GM18519 (cell line): ENCODE measurements around the gene KRT8.

Experiments
- ATAC-seq: cut with Tn5 transposase; IDR thresholded peaks from one replicate; pipeline ENCODE4 v1.9.1; 2021; ENCODE audit warnings: mild to moderate bottlenecking, moderate library complexity; ENCODE audit not compliant: unreplicated experiment, low FRiP score

KRT8 gene

DNA sequence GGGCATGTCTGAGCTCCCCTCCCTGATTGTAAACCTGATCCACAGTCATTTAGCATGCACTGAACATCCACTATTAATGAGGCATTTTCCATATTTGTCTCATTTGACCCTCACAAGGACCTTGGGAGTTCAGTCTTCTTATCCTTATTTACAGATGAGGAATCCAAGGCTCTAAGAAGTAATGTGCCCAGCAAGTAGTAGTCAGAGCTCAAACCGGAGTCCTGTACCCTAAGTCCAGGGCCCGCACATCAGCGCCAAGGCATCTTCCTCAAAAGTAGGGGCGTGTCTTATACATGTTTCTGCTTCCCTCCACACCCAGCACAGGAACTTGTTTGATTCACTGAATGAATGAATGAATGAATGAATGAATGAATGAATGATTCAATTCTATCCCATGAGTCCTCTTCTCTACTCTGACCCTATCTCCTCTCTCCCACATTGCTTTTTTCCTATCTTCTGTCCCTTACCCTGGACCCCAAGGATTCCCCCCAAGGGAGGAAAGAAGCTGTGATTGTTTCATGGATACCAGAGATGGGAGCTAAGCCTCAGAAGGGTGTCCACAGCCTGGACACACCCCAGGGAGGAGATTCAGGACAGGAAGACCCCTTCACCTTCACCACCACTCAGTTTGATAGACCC lies 21.8 kb upstream of the KRT8 start:
- ATAC-seq = no peak

DNA sequence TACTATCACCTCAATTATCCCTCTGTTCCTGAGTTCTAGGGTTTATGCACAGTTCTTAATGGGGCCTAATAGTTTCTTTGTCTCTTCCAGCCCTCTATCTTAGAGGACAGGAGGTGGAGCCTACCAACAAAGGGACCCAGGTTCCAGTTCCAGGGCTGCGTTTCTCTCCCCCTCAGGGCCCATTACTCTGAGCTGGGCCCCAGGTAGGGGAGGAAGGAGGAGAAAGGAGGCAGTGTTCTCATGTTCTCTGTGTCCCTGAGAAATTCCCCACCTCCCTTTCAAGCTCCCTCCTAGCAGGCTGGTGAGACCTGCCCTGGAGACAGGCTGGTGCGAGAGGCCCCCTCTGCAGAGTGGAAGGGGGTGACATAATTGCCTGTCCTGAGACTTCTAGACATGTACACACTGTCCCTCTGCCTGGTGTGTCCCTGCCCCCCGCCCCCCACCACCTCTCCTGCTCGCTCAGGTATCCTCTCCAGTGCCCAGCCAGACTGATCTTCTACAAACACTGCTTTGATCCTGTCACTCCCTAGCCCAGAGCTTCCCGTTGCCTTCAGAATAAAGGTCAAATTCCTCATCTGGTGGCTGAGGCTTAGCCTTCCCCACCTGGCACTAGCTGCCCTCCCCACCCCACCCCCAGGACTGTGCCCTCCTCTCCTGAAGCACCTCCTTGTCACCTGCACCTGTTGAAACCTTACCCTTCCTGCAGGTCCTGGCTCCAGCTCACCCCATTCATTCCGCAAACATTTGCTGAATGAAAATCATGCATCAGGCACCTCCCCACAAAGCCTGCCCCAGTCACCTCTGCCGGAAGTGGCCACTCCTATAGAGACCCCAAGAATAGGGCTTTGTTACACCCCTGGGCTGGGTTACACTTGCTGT lies 21.1 kb upstream of the KRT8 start:
- no peak for ATAC-seq

DNA sequence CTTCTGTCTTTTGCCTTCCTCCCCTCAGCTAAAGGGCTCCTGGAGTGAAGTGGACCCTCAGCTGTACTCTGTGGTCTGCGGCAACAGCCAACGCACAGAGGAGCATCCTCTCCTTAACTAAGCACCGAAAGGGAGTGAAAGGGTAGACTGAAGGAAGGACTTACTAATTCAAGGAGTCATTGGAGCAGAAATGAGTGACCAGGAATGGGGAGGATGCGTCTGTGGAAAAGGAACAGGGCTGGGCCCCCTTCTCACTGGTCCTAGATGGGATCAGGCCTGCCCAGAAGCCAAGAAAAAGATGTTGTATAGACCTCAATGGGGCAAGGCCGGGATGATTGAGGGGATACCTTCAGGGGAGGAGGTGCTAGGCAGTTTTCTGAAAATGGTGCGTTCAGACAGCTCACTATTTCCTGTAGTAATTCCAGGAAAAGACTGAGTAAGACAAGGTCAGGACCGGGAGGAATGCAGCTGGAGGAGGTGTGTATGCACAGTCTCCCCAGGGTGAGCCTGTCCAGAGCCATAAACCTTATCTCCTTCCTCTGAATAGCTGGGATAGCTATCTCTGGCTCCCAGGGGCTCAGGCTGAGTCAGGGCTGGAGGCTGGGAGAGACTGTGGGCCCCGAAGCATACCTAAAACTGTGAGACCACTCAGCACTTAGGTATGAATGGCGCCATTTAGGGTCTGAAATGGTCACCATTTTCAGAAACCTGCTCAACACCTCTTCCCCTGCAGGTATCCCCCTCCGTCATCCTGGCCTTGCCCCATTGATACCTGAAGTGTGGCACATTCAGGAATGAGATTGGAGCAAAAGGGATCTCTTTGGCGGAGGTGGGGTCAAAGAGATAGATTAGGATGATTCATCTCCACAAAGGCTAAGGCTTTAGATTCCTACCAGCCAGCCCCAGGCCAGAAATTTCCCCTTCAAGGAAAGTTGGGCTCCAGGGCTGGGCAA lies 20.2 kb upstream of the KRT8 start:
- no peak for ATAC-seq

DNA sequence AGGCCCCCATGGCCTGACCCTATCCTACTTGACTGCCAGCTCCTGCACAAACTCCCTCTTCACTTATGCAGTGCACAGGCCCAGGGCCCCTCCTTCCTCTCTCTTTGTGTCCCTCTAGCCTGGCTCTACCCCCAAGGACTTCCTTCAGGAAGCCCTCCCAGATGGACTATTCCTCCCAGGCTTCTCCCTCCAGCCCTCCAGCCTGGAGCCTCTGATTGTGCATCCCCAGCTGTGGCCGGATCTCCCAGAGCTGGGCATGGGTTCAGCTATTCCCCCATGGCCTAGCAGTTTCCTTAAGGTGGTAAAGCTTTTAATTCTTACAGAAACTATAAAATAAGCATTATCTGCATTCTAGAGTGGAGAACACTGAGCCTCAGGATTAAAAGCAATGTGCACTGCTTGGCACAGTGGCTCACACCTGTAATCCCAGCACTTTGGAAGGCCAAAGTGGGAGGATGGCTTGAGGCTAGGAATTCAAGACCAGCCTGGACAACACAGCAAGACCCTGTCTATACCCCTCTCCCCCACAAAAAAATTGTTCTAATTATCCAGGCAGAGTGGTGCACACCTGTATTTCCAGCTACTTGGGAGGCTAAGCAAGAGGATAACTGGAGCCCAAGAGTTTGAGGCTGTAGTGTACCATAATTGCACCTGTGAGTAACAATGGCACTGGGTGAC lies 16.8 kb upstream of the KRT8 start:
- ATAC-seq = no peak

DNA sequence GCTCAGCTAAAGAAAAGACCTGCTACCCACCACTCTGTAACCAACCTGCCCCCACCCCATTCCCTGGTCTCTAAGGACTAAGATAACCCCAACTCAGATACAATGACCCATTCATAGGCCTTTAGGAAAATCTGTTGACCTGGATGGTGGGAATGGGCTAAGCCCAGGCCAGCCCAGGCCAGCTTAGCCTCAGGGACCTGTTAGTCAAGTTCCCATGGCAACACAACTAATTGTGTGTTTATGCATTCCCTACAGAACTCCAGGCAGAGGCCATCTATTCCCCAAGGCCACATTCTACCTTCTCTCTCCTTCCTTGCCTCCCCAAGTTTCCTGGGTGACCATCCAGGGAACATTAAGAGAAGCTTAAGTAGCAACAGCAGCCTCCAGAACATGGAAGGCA lies 16.1 kb upstream of the KRT8 start:
- no peak for ATAC-seq

DNA sequence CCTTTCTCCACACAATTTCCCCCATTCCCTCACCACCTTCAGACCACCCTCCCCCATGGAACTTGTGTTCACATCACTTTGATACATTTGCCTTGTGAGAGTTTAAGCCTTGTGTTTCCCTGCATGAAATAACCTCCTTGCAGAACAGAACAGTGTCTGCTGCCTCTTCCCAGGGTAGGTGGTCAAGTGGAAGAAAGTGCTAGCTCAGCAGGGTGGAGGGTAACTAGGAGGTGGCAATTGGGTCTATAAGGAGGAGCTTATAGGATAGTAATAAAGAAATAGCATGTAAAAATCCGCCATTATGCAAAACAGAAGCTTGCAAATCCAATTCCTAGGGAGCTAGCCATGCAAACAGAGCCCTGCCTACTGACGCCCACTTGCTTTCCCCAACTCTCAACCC lies 13.9 kb upstream of the KRT8 start:
- ATAC-seq = no peak

DNA sequence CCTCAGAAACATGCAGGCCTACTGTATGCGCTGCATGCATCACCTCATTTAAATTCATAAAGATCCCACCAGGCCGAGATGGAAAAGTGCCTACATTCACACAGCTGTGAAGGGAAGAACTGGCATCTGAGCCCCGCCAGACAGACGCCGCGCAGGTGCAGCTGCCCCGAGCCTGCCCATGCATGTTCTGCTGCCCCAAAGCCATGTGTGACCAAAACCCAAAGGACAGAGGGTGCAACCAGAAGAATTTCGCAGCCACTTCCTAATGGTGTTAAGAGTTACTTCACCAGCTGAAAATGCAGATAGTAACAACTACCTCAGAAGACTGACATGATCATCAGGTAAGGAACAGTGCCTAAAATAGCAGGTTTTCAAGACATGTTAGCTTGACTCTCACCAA lies 13.5 kb upstream of the KRT8 start:
- ATAC-seq = no peak

DNA sequence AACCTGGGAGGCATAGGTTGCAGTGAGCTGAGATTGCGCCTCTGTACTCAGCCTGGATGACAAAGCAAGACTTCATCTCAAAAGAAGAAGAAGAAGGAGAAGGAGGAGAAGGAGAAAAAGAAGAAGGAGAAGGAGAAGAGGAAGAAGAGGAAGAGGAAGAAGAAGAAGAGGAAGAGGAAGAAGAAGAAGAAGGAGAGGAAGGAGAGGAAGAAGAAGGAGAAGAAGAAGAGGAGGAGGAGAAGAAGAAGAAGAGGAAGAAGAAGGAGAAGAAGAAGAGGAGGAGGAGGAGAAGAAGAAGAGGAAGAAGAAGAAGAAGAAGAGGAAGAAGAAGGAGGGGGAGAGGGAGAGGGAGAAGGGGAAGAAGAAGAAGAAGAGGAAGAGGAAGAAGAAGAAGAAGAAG lies 12.9 kb upstream of the KRT8 start:
- ATAC-seq = no peak

DNA sequence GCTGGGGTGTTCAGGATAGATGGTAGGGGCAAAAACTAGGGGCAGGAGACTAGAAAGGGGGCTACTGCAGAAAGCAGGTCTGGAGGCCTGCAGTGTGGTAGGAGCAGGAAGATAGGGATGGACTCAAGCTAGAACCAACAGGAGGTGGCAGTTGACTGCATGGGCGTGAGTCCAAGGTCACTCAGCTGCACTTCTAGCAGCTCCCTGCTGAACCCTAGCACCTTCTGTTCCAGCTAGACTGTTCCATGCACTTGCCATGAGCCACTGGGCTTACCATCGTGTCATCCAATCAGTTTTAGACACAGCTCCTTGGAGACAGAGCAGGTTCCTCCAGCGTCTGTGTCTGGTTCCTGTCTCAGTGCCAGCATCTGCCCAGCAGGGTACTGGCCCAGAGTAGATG lies 11.3 kb upstream of the KRT8 start:
- ATAC-seq = no peak

DNA sequence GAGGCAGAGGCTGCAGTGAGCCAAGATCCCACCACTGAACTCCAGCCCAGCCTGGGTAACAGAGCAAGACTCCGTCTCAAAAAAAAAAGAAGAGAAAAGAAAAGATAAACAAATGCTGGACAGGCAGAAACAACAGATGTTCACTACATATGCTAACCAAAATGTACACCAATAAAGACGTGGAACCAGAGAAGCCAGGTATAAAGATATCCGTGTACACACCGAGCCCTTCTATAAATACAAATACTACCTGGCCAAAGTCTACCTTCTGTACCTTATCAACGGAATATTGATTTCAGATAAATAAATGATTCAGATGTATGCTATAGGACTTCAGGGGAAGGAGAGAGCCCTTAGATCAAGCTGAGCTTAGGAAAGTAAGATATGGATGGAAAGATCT lies 10.8 kb upstream of the KRT8 start:
- ATAC-seq = no peak

DNA sequence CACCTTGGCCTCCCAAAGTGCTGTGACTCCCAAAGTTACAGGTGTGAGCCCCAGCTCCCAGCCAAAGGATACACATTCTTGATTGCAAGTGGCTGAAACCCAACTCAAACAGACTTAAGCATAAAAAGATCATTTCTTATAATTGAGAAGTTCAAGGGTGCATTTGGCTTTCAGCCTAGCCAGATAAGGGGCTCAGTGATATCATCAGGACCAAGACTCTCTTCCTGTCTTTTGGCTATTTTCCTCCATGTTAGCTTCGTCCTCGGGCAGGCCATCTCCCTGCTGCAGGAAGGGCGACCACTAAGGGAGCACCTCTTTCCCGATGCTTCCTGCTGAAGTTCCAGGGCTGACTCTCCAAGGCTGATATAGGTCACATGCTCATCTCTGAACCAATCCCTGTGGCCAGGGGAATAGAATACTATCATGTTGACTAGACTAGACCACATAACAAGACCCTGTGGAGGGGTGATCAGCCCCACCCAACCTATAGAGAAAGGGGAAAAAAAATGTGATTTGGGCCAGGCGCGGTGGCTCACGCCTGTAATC lies 9.8 kb upstream of the KRT8 start:
- no peak for ATAC-seq

DNA sequence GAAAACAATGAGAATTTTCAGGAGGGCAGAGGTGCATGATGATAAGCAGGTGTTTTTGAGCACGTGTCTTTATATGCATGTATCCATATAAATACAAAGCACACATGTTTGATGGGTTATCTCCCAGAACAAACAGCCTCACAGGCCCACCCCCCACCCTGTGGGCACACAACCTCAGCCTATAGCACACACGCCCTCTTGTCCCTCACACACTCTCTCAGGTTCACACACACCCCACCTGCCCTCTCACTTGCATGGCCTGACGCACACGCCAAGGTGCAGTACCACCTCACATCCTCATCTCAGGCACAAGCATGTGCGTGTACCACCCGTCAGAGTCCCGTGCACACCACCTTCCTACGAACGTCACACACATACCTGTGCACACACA lies 8.6 kb upstream of the KRT8 start:
- ATAC-seq = no peak

DNA sequence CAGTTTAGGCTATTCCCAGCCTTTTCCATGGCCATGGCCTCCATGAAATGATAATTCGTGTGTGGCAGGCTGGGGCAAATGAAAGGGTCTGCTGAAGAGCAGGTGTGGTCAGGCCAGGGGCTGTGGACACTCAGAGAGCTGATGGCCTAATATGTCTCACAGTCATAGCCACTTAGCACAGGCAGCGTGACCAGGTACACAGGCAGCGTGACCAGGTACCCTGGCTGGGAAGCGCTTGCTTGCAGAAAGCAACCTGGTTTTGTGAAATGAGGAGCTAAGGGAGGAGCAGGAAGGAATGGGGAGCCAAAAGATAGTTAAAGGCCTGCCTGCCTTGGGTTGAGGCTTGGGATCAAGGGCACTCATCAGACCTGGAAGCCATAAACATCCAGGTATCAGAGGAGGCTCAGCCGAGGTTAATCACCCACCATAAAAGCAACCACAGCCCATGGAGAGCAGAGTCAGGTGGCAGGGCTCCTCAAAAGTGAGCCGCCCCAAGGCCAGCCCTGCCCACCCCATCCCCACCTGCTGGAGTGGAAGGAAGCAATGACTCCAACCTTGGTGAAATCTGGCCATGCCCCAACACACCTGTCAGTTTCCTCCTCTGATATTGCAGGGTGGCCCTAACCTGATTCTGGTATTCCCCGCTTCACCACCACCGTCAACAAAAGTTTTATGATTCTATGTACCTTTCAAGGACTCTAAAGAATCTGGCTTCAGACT lies 8.0 kb upstream of the KRT8 start:
- ATAC-seq = no peak

DNA sequence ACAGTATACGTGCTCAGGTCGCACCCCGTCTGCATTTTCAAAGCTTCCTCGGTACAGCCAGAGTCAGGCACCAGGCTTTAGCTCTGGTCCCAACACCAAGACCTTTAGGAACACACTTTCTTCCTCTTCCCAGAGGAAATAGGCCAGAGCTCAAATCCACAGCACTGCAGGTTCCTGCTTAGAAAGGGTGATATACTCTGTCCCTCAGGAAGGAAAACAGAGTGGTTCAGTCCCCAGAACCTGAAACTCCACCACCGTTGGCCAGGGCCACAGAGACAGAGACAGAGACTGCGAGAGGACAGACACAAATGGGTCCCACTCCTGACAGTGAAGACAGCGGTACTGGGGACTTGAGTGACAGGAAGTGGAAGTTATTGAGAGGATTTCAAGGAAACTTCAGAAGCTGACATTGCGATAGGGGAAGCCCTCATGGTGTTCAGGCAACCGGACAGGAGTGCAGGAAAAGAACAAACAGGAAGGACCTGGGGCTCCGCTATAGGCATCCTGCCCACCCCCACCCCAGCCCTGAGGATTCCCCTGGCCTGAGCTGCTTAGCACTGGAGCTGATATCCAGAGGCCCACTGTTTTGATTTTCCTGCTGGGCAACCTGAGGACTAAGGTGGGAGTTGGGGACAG lies 5.5 kb upstream of the KRT8 start:
- ATAC-seq = no peak

DNA sequence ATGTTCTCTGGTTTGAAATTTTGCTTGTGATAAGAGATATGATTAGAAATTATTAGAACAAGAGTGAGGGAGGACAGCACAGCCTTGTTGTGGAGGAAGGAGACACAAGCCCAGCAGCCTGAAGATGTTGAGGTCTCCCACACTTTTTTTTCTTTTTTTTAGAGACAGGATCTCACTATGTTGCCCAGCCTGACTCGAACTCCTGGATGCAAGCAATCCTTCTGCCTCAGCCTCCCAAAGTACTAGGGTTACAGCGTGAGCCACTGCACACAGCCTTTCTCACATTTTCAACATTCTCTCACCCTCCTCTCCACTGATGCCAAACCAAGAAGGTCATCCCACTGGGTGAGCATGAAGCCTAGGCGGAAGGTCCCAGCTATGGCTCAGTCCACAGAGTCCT lies 4.9 kb upstream of the KRT8 start:
- ATAC-seq = no peak

DNA sequence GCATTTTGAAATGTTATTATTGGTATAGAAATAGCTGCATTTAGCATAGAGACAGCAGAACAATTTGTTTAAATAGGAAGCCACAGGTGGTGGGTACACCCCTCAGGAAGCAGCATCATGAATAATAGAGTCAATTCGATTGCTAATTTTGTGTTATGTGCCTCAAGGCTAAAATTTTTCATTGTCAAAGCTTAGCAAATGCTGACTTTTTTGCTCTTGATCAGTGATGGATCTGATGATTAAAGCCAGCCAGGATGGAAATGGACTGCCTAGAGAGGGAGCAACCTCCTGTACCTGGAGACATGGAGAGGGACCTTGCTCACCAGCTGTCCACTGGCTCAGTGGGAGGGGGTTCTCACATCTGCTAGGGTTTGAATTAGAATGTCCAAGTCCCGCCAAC lies 4.5 kb upstream of the KRT8 start:
- ATAC-seq = no peak

DNA sequence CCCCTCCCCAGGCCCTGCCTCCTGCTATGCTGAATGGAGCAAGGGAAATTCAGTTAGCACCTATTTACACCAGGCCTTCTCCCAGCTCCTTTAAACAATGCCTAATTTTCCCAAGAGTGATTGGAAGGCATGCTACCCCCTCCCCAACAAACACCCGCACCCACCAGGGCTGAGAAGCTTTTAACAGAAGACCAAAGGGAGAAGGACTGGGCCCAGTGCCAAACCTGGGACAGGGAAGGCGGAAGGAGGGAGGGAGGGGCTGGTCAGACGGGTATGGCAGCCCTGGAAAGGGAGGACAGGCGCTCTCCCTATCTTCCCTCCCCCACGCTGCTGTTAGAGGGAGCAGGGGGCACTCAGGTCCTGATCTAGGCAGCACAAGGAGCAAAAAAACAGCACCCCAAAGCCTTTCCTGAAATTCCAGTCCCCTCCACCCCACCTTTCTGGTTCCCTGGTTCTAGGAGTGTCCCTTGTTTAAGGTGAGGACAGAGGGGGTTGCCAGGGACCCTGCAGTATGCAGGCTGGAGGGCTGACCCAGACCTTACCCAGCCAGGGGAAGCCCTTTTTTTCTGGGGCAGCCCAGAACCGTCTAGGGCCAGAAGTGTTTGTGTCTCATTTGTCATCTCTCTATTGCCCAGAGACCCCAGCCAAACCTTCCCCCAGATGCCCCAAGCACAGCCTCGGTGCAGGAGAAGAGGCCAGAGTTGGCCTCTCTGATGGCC lies 2.4 kb upstream of the KRT8 start:
- no peak for ATAC-seq

DNA sequence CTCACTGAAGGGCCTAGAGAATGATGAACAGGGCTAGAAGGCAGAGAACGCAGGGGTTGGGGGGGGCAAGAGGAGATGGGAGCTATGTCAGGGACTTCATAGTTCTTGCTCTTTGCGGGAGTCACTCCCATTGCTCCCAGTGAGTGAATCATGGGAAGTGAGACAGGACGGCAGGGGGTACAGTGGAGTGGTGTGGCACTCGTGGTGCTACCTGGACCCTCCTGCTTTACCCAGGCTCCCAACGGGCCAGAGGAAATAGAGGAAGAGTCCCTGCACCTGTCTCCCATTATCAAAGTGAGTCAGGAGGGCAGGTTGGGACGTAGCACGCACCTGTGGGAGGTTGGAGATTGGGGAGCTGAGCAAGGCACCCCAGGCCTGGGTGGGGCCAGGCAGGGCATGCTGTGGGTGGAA lies 1.3 kb upstream of the KRT8 start:
- no peak for ATAC-seq
